HG02973 (cell line): ENCODE results near the gene TUBGCP3.
"Not testable (repeated sequence)": the region's sequence is repeated elsewhere in the genome, so short reads cannot be mapped to it uniquely, and the experiment has no call there.

Experiments
- ATAC-seq: cut with Tn5 transposase; IDR thresholded peaks from one replicate; pipeline ENCODE4 v1.9.1; 2021; ENCODE audit warnings: moderate library complexity; ENCODE audit not compliant: unreplicated experiment

TUBGCP3 gene

DNA sequence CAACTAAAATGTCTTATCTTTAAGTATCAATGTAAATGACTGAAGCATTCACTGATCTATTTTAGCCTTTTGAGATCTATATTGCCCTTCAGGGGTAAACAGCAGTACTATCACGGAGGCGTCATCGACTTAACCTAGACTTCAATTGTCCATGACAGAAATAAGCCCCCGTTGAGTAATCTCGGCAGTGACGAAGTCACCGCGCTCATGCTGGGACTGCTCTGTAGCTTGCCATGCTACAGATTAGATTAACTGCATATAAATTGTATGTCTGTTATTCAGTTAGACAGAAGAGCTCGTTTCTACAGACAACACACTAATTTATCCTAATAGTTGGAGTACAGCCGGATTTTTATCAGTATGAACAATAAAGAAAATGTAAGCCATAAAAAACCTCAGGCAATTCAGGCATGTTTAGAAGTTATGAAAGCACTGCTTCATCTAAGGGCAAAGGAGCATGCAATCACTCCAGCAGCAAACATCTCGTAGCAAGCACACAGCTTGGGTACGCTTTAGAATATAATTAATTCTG lies 56.6 kb downstream of the TUBGCP3 start:
- no peak for ATAC-seq

DNA sequence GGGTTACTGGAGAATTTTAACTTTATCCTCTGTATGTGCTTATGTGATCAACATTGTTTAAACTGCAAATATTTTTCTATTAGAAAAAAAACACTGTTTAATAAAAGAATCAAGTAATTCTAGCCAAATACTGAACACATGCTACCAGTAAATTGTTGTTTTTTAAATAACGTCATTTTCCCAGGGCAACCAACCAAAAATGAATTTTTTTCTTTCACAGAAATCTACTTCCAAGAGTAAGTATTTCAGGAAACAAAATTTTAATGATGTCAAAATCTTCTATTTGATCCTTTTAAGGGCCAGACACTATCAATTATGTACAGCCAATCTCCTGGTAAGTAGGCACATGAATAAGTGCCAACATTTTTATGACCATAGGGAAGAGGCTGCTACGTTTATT lies 57.1 kb downstream of the TUBGCP3 start:
- no peak for ATAC-seq

DNA sequence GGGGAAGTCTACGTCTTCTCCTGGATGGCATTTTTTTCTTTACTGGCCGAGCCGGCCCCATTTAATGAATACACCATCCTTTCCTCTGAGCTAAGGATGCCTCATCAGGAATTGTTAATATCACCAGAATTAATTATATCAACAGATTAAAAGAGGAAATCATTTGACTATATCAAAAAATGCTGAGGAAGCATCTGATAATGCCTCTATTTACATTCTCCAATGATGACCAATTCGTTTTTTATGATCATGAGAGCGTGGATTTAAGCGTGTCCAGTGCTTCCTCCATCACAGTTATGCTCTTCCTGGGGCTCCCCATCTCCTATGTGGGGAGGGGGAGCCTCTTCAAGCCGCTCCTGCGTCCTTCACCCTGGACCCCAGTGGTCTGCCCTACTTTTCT lies 58.7 kb downstream of the TUBGCP3 start:
- no peak for ATAC-seq

DNA sequence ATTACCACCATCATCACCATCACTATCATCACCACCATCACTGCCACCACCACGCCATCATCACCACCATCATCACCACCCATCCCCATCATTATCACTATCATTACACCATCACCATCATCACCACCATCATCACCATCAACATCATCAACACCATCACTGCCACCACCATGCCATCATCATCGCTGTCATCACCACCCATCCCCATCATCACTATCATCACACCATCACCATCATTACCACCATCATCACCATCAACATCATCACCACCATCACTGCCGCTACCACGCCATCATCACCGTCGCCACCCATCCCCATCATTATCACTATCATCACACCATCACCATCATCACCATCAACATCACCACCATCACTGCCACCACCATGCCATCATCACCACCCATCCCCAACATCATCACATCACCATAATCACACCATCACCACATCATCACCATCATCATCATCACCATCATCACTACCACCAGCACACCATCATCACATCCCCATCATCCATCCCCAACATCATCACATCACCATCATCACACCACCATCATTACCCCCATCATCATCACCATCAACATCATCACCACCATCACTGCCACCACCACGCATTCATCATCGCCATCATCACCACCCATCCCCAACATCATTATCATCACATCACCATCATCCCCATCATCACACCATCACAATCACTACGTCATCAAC lies 61.7 kb downstream of the TUBGCP3 start:
- ATAC-seq, result no peak

DNA sequence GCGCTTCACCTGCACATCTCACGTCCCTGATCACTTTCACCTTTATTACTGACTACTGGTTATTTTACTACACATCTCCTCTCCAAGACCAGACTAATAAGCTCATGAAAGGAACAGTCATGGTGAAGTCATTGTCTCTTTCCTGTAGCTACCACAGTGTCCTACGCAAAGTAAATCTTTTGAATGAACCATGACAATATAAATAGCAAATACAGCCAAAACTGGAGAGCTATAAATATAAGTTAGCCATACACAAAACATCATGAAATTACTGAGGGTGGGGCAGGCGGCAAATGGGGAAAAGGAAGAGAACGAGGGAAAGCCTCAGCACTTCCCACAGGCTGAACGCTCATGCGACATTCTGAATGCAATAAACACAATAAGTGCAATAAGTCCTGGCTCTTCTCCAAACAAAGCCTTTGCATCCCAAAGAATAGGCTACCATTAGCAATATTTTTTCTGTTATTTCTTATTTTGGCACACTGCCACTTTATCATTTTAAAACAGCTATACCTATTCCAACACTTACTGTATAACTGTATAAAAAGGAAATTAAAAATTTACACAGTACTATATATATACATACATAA lies 62.5 kb downstream of the TUBGCP3 start:
- ATAC-seq, result no peak

DNA sequence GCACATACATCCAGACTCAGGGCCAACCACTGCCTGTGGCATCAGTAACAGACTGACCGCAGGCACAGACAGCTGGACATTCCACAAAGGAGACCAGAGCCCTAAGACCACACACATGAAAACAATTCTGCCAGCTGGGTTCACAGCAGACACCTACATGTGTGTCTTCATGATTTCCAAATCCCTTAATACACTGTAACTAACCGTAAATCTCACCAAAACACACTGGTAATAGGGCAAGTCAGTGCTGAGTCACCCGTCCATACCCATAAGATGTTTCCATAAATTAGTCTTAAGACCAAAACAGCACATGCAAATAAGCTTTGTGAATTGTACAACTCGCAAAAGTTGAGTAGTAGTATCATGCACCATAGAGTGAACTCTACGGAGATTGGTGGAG lies 65.4 kb downstream of the TUBGCP3 start:
- ATAC-seq, result no peak

DNA sequence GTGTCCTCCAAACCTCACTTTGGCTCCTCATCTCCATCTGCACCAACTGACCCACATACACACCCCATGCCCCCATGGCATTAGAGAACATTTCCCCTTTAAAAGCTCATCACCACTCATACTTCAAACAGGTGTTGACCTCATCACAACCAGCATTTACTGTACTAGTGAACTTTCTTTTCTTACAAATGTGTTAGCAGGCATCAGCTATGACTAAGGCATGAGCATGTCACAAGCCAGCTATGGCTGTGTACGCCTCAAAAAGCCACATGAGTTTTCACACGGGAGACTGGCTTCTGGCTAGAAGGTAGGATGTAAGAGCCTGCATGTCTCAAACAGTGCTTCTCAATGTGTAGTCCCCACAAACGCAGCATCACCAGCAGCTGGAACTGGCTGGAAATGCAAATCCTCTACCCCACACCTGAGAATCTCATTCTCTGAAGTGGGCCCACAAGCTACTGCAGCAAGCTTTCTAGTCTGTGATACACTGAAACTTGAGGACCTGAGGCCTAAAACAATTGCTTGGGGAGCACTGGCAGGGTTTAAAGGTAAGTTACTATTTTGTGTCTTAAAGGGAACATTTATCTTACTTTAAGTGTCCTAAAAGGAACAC lies 66.8 kb downstream of the TUBGCP3 start:
- ATAC-seq, result no peak

DNA sequence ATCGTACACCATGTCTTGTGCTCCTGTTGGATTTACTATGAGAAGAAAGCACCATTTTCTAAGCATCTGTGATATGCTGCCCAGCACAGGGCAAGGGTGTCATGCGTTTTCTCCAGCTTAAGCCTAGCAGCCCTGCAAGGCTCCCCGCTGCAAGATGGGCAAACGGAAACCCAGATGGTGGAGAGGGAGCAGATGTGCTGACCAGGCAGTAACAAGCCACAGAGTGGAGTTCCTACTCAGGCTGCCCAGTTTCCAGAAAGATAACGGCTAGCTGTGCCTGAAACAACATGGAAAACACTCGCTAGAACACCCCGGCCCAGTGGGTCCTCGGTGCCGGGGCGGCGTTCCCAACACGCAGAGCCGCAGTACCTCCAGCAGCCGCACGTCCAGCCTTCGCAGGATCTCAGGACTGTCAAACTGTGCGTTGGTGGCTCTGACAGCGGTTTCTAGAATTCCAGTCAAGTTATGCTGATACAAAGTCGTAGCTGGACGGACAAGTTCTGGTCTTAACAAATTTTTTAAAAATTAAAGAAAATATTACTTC lies 68.4 kb downstream of the TUBGCP3 start:
- no peak for ATAC-seq

DNA sequence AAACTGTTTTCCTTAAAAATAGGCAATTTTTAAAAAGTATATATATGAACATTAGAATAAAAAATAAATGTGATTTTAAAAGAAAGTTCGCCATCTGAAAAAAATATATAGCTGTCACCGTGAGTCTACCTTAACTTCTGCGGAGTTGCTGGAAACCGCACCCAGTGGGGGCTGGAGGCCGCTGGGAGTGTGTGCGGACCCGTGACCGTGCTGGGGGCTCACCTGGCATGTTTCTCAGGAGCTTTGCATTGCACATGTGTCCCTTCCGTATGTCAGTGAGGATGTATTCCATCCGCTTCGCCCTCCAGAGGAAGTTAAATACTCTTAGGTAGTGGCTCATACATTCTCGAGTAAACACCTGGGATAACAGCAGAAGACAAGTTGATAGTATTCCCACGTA lies 71.7 kb downstream of the TUBGCP3 start:
- ATAC-seq, result no peak

DNA sequence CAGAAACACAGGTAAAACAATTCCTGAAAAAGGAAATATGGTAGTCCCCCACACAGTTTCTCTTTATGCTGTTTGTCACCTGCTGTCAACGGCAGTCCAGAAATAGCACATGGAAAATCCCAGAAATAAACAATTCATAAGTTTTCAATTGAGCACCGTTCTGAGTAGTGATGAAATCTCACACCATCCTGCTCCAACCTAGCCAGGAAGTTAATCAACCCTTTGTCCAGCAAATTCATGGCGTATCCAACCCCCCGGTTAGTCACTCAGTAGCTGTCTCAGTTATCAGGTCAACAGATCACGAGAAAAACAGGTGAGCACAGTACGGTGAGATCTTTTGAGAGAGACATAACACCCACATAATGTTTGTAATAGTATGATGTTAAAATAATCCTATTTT lies 74.2 kb downstream of the TUBGCP3 start:
- ATAC-seq, result no peak

DNA sequence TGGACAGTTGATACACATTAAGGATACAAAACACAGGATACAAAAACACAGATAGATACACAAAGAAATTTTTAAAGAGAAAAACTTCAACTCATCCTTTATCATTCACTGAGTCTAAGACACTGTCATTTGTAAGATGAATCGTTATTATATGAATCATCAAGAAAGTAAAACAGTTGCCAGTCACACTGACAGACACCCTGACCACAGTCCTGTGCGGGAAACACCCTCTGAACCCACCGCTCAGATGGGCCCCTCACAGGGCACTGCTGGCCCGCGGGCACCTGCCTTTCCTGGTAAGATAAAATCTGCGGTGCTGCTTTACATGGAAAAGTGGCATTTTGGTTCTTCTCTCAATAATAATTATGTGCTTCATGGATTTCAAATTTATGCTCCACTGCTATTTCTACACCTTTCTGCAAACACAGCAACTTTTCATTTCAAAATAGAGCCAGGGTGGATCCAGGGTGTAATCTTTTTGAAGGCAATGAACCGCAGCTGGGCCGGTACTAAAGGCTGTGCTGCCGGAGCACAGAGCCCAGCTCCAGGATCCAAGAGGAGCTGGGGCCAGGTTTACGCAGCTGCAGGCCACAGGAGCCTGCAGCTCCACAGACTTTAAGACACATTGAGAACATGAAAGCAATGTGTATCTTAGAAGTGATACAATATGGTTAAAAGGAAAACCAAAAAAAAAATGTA lies 76.8 kb downstream of the TUBGCP3 start:
- no peak for ATAC-seq

DNA sequence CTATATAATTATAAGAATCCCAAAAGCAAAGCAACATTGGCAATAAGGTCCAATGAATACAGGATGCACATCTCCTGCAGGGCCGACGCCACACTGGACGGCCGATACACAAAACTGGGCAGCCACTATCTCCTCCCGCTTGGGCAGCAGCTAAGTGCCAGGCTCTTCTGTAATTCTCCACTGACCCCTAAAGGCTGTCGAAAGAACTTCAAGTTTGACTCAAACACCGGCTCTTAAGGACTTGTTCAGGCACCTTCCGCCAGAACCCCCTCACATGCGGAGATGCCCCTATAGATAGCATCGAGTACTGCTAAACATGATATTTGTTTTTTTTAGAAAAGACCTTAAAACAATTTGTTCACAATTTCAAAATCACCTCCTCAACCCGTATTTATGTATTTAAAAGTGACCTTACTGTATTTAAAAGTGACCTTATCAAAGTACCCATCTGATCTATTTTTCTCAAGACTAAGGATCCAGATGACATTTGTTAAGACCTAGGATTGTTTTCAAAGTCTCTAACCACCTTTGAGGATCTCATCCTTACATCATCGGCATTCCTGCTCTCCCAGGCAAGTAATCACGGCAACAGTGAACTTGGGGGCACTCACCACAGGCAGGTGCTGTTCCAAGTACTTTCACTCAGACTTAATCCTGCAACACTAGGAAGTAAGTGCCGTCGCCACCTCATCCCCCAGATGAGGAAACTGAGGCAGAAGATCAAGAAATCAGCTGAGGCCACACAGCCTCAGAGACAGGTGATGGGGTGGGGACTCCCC lies 77.8 kb downstream of the TUBGCP3 start:
- no peak for ATAC-seq

DNA sequence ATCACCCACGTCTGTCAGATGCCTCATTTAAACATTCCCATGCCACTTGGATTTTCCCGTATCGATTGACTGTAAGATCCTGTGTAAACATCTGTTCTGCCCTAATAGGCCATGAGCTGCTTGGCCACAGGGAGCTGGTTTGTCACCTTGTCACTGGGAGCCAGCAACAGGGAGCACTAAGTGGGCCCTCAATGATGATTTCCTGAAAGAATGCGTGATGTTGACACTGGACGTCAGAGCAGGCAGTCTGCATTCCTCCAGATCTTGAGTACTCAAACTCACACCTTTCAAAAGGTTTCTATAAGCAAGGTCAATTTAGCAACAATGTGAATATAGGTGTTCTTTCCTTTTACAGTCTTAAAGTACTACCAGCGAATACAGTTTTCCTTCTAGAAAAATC lies 78.8 kb downstream of the TUBGCP3 start:
- no peak for ATAC-seq

DNA sequence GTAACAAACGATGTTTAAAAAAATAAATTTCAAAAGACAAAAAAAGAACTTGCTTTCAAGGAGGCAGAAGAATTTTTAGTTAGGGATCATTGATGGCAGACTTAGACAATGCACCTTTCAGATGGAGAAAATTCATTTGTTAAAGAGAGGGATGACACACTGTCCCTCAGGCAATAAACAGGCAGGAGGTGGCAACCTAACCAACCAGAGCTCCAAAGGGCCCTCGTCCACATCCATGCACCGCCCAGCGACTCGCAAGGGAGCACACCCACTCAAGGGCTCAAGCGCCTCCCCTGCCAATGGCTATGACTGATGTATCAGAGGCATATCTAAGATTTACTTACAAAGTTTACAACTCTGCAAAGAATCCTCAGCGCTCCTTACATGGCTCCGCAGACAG lies 81.9 kb downstream of the TUBGCP3 start:
- ATAC-seq, result no peak

DNA sequence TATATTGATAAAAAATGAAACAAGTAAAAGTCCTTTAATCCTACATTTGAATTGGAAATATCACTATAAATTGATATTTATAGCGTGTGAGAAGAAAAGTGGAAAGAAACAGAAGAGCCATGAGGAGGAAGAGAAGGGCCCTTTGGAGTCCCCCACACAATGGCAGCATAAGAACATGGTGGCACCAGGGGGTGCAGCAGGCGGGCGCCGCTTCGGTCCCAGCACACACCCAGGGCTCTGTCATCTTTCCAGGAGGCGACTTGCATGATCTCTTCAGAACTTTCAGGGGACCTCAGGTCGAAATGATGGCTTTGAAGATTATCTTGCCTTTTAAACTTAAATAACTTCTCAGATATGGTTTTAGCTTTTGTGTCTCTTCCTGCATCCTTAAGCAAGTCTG lies 91.8 kb downstream of the TUBGCP3 start:
- no peak for ATAC-seq

DNA sequence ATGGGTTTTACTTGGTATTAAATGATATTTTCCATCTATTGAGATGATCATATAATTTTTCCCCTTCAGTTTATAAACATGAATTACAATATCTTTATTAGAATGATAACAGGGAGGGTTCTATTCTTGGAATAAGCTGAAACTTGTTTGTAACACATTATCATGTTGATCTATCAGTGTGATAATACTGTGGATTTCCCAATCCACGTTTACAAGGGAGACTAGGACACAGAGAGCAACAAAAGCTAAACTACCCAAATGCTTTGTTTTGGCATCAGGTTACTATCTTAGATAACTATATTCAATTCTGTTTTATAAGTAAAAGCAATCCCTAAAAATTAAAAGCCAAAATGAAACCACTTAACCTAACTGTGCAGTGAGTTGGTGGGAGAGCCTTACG lies 92.5 kb downstream of the TUBGCP3 start:
- no peak for ATAC-seq

DNA sequence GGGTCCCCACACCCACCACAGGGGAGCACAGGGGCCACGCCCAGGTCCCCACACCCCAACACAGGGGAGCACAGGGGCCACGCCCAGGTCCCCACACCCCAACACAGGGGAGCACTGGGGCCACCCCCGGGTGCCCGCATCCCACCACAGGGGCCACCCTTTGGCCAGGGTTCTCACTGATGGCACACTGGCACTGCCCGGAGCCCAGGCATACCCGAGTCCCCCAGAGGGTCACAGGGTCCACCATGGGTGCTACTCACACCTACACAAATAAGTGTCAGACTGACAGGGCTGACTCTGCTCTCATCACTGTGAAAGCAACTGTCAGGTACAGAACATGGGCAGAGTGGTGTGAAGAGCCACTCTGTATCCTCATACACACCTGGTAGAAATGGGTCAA lies 98.8 kb downstream of the TUBGCP3 start:
- no peak for ATAC-seq

DNA sequence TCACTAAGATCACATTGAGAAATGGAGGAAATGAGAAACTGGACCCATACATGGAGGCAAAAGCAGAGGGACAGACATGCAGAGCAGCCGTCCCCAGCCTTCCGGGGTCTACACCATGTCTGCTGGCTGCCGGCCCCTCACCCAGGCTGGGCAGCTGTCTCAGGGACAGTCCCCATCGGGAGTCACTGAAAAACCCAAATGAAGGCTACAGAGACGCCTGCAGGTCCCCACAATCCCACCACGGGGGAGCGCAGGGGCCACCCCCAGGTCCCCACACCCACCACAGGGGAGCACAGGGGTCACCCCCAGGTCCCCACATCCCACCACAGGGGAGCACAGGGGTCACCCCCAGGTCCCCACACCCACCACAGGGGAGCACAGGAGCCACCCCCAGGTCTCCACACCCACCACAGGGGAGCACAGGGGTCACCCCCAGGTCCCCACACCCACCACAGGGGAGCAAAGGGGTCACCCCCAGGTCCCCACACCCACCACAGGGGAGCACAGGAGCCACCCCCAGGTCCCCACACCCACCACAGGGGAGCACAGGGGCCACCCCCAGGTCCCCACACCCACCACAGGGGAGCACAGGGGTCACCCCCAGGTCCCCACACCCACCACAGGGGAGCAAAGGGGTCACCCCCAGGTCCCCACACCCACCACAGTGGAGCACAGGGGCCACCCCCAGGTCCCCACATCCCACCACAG lies 99.5 kb downstream of the TUBGCP3 start:
- not testable (repeated sequence) for ATAC-seq

DNA sequence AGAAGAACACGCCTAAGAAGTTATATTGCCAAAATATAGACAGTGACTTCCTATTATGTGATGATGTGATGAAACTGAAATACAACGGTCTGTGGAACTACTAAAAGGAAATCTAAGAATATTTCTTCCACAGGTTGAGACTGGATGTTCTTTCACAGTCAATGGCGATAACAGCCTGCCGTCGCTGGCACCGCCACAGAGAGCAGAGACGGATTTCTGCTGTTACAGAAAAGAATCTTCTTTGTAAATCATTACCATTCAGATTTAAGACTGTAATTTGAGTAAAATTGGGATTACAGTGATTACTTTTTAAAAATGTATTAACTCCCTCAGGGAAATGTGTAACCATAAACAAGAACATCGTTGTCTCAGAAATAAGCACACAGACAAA lies 100.8 kb downstream of the TUBGCP3 start:
- no peak for ATAC-seq
